Melanocyte of skin (primary cell): Measurements from ENCODE around the gene SRCAP. TPM values are rescaled to one million over a fixed set of nuclear protein-coding genes. Genes with fewer than 3 reads are reported as not detected.

Experiments used
- small RNA-seq, 2 donors: library from RNA; depleted of rRNA; stranded (forward); fragments of <200 nt; gene quantifications; one replicate each; pipeline ENCODE3, GENCODE V24; 2012
- total RNA-seq, 2 donors: library from RNA; depleted of rRNA; stranded (reverse); fragments of >200 nt; gene quantifications; 2 replicates each; pipeline ENCODE4 v1.2.3, GENCODE V29; 2012

SRCAP gene
- total RNA-seq, result 10 to 100 TPM; 17.2 to 20.3 TPM

GRCh38 chr16:30698816-30699614, at the start of gene SRCAP:
SRCAP (plus strand) TSS chr16:30699171; CDS start chr16:30700825, 1,654 bp downstream.

GRCh38 chr16:30650369-30651123, 48.4 kb upstream of the SRCAP start, which contains the start of gene PRR14:
PRR14 (plus strand) TSS chr16:30650960; CDS start chr16:30651646, 686 bp downstream.

GRCh38 chr16:30657866-30658730, 40.9 kb upstream of the SRCAP start, which contains the start of gene FBRS:
FBRS (plus strand) TSS chr16:30658431; CDS start chr16:30659519, 1,088 bp downstream.

GRCh38 chr16:30747799-30748633, 49.0 kb downstream of the SRCAP start, which contains the start of gene PHKG2:
PHKG2 (plus strand) TSS chr16:30748425; CDS start chr16:30748821, 396 bp downstream.

GRCh38 chr16:30761928-30762902, 63.2 kb downstream of the SRCAP start, which contains the start of the genes CFAP119 and RNF40:
CFAP119 (minus strand) TSS chr16:30762062; CDS start chr16:30761748, 314 bp downstream.
RNF40 (plus strand) TSS chr16:30762322; CDS start chr16:30762546, 224 bp downstream.

GRCh38 chr16:30786936-30787612, 88.1 kb downstream of the SRCAP start, which contains the start of gene ZNF629:
ZNF629 (minus strand) TSS chr16:30787205; CDS start chr16:30784482, 2,723 bp downstream.

Small RNA genes within 50 kb of the gene (small RNA-seq; reads per million reads assigned to genes)
- gene RNU6-1043P (0 reads per million in 2 donors), gene RNU6-416P (0 reads per million in 2 donors), gene SNORA30 (411 to 613 reads per million in 2 donors)

Other genes starting within 250 kb of the SRCAP start
- not detected for gene ITGAL, start 226.4 kb upstream of the SRCAP start, total RNA-seq
- 10 to 100 TPM; 23.1 to 26.3 TPM for gene ZNF768, start 172.6 kb upstream of the SRCAP start, total RNA-seq
- gene ZNF747, start 164.3 kb upstream of the SRCAP start, total RNA-seq, result 10 to 100 TPM; 13.7 to 15.5 TPM
- gene ZNF764, start 140.8 kb upstream of the SRCAP start, total RNA-seq, result 1 to 10 TPM; 5.3 to 7.2 TPM
- 10 to 100 TPM; 14.8 to 18.6 TPM for gene ZNF688, start 127.5 kb upstream of the SRCAP start, total RNA-seq
- gene ZNF785, start 113.5 kb upstream of the SRCAP start, total RNA-seq, result 1 to 10 TPM; 6.7 to 7.9 TPM
- gene ZNF689, start 88.8 kb upstream of the SRCAP start, total RNA-seq, result 10 to 100 TPM in 1 of 2 donors, 1 to 10 TPM in 1; 7.6 to 79.6 TPM
- gene PRR14, start 48.2 kb upstream of the SRCAP start, total RNA-seq, result 10 to 100 TPM in 1 of 2 donors, 1 to 10 TPM in 1; 9.3 to 17.9 TPM
- 10 to 100 TPM; 18.6 to 20.6 TPM for gene FBRS, start 40.7 kb upstream of the SRCAP start, total RNA-seq
- gene PHKG2, start 49.3 kb downstream of the SRCAP start, total RNA-seq, result 10 to 100 TPM; 21.7 to 27.0 TPM
- gene CFAP119, start 62.9 kb downstream of the SRCAP start, total RNA-seq, result 1 to 10 TPM; 2.1 to 4.3 TPM
- 10 to 100 TPM; 73.9 to 76.4 TPM for gene RNF40, start 63.2 kb downstream of the SRCAP start, total RNA-seq
- gene ZNF629, start 88.0 kb downstream of the SRCAP start, total RNA-seq, result 10 to 100 TPM; 10.3 to 13.4 TPM
- 10 to 100 TPM; 12.7 to 25.3 TPM for gene BCL7C, start 194.9 kb downstream of the SRCAP start, total RNA-seq
- gene CTF1, start 197.4 kb downstream of the SRCAP start, total RNA-seq, result under 1 TPM; 0.34 to 0.67 TPM
- 10 to 100 TPM; 13.4 to 15.0 TPM for gene FBXL19, start 224.4 kb downstream of the SRCAP start, total RNA-seq
- gene ORAI3, start 249.9 kb downstream of the SRCAP start, total RNA-seq, result 10 to 100 TPM; 29.3 to 35.4 TPM